ENCODE results near the gene RXRA. TPM values are rescaled to one million over a fixed set of nuclear protein-coding genes. Genes with fewer than 3 reads are reported as not detected.

Gene RXRA
- total and polyA plus RNA-seq, 10 of the 15 experiments (the other 5 are each of a cell fraction or from before 2014, with no cell fraction given), result 0.89 to 36.8 (median 11.1) TPM

GRCh38 chr9:134410835-134411217 lies 84.6 kb downstream of the RXRA start:
- no peak for TF ChIP-seq HDGF (IDR thresholded peaks at IDR 0.05)
- no peak for TF ChIP-seq FOS (IDR thresholded peaks at IDR 0.05; ENCODE audit: borderline replicate concordance, extremely low read depth, insufficient read length)
- TF ChIP-seq ATF7 (IDR thresholded peaks at IDR 0.05; ENCODE audit: low read depth), result no peak
- no peak for TF ChIP-seq MEF2A (IDR thresholded peaks at IDR 0.05; ENCODE audit: insufficient read depth, low read depth, low read length)
- TF ChIP-seq MYC (IDR thresholded peaks at IDR 0.05; ENCODE audit: insufficient read depth, insufficient read length, insufficient replicate concordance, low read length, severe bottlenecking), result no peak
- no peak for TF ChIP-seq ETV6 (conservative IDR thresholded peaks at IDR 0.05 in 1 of 2, IDR thresholded peaks at IDR 0.05 in 1 of 2; ENCODE audit: borderline replicate concordance in 1 of 2, low read depth in 1 of 2)
- no peak overlapping the region for H3K4me3 ChIP-seq
- in situ Hi-C loops (cut with MboI), result no loop called here
- H3K4me2 ChIP-seq (ENCODE audit: control insufficient read depth, insufficient read depth), result no peak overlapping the region
- H3K27ac ChIP-seq (ENCODE audit: control insufficient read depth, insufficient read depth), result no peak overlapping the region
- peaks cover 22% of the 10 kb centered on the region for H3K4me1 ChIP-seq (ENCODE audit: control insufficient read depth, insufficient read depth, low read length)
- CTCF ChIA-PET, result no interaction called here
- no peak for FAIRE-seq
- DNase-seq (ENCODE audit: low read depth, low spot score), result no peak
- no TSS peak for BruUV-seq (replicated peaks)
- ATAC-seq, result no peak
- no peaks in the 10 kb centered on the region for H3K9me3 ChIP-seq (replicated peaks; ENCODE audit: control insufficient read depth, insufficient read depth, low read length)
- intact Hi-C loops (cut with micrococcal nuclease; ENCODE audit: unreplicated experiment), result no loop called here
- H3K27me3 ChIP-seq (replicated peaks in 1 of 2; ENCODE audit: control insufficient read depth in 2 of 2, insufficient read depth in 2 of 2, low read length in 1 of 2), result no peaks in the 10 kb centered on the region
- H3K79me2 ChIP-seq (ENCODE audit: control insufficient read depth, insufficient read depth, low read length), result peaks cover 12% of the 10 kb centered on the region
- H3K36me3 ChIP-seq (ENCODE audit: control insufficient read depth in 2 of 2, insufficient read depth in 2 of 2, low read length in 1 of 2), result peaks cover 7 to 8% of the 10 kb centered on the region in 2 experiments; a peak in 3 of 4 replicates
- H4K20me1 ChIP-seq (ENCODE audit: control insufficient read depth, insufficient read depth), result no peaks in the 10 kb centered on the region
- SMC1A ChIA-PET (ENCODE audit: uncharacterized antibody, unreplicated experiment), result no interaction called here
- POLR2A ChIA-PET, result no interaction called here
- RAD21 ChIA-PET (ENCODE audit: unreplicated experiment), result no interaction called here
- H3K9ac ChIP-seq (ENCODE audit: control insufficient read depth, insufficient read depth, low read length), result no peak overlapping the region
- WGBS (ENCODE audit: insufficient coverage, insufficient replicate concordance, low lambda C conversion rate, missing lambda C conversion rate), result 99% methylated on average over 12 of the region's 12 CpGs
- no peak overlapping the region for H2AFZ ChIP-seq (ENCODE audit: control insufficient read depth, low read depth, low read length)

GRCh38 chr9:134411440-134412297 lies 85.4 kb downstream of the RXRA start:
- RAD21 ChIA-PET (ENCODE audit: unreplicated experiment), result no interaction called here
- intact Hi-C loops (cut with micrococcal nuclease; ENCODE audit: unreplicated experiment) (no loop called here), in situ Hi-C loops (cut with MboI) (no loop called here)
- FAIRE-seq (no peak), DNase-seq (ENCODE audit: low read depth, low spot score) (no peak), ATAC-seq (no peak)
- Histone ChIP-seq H3K36me3 (ENCODE audit: control insufficient read depth in 2 of 2, insufficient read depth in 2 of 2, low read length in 1 of 2) (peaks cover 7 to 8% of the 10 kb centered on the region in 2 experiments; a peak in 3 of 4 replicates), H3K79me2 (ENCODE audit: control insufficient read depth, insufficient read depth, low read length) (peaks cover 8% of the 10 kb centered on the region), H3K4me2 (ENCODE audit: control insufficient read depth, insufficient read depth) (no peak overlapping the region), H3K27me3 (replicated peaks in 1 of 2; ENCODE audit: control insufficient read depth in 2 of 2, insufficient read depth in 2 of 2, low read length in 1 of 2) (no peaks in the 10 kb centered on the region), H3K4me3 (no peak overlapping the region), H3K4me1 (ENCODE audit: control insufficient read depth, insufficient read depth, low read length) (peaks cover 14% of the 10 kb centered on the region), H4K20me1 (ENCODE audit: control insufficient read depth, insufficient read depth) (no peaks in the 10 kb centered on the region), H3K9me3 (replicated peaks; ENCODE audit: control insufficient read depth, insufficient read depth, low read length) (no peaks in the 10 kb centered on the region), H3K27ac (ENCODE audit: control insufficient read depth, insufficient read depth) (no peak overlapping the region), H3K9ac (ENCODE audit: control insufficient read depth, insufficient read depth, low read length) (no peak overlapping the region), H2AFZ (ENCODE audit: control insufficient read depth, low read depth, low read length) (no peak overlapping the region)
- WGBS (ENCODE audit: insufficient coverage, insufficient replicate concordance, low lambda C conversion rate, missing lambda C conversion rate), result 84% methylated on average over 25 of the region's 25 CpGs
- BruUV-seq (replicated peaks), result no TSS peak
- no peak for TF ChIP-seq SIN3A (IDR thresholded peaks at IDR 0.05; ENCODE audit: low read depth, low read length)
- CTCF ChIA-PET, result no interaction called here
- POLR2A ChIA-PET, result no interaction called here
- SMC1A ChIA-PET (ENCODE audit: uncharacterized antibody, unreplicated experiment), result no interaction called here

All from GM12878 (cell line).